Subcutaneous adipose tissue (tissue), 4 donors: ENCODE measurements around the gene IREB2. TPM values are rescaled to one million over a fixed set of nuclear protein-coding genes. Genes with fewer than 3 reads are reported as not detected.

Source experiments
- total RNA-seq, 4 donors: library from RNA; depleted of rRNA; stranded (reverse); fragments of >200 nt; gene quantifications; one replicate each; pipeline ENCODE4 v1.1.0, GENCODE V29; 2016
- TF ChIP-seq, protein P1 (sequence below): fragments of 450-650 bp; IDR thresholded peaks from one replicate; pipeline ENCODE4 v1.5.1; 2016; ENCODE audit warnings: low read depth, mild to moderate bottlenecking, control low read depth, antibody characterized with exemption, moderate library complexity

The IREB2 gene
- total RNA-seq, 4 donors from 2014 or later, result 33.9 to 55.9 (median 44.1) TPM

DNA sequence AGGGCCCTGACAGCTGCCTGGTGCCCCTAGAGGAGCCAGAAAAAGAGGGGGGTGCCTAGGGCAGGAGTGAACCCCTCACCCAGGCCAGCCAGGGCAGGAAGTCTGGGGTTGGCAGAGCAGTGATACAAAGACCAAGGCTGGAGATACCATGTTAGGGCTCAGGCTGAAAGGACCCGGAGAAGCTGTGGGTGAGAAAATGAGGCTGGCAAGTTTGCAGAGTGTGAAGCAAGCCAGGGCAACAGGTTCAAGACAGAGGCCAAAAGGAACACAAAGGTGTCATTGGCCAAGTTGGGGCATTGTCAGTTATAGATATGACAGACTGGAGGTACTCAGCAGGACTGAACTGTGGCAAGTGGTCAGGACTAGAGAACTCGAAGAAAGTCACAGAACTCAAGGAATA, 40.6 kb upstream of the IREB2 start:
- TF ChIP-seq, protein P1, sequence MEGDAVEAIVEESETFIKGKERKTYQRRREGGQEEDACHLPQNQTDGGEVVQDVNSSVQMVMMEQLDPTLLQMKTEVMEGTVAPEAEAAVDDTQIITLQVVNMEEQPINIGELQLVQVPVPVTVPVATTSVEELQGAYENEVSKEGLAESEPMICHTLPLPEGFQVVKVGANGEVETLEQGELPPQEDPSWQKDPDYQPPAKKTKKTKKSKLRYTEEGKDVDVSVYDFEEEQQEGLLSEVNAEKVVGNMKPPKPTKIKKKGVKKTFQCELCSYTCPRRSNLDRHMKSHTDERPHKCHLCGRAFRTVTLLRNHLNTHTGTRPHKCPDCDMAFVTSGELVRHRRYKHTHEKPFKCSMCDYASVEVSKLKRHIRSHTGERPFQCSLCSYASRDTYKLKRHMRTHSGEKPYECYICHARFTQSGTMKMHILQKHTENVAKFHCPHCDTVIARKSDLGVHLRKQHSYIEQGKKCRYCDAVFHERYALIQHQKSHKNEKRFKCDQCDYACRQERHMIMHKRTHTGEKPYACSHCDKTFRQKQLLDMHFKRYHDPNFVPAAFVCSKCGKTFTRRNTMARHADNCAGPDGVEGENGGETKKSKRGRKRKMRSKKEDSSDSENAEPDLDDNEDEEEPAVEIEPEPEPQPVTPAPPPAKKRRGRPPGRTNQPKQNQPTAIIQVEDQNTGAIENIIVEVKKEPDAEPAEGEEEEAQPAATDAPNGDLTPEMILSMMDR, result no peak

DNA sequence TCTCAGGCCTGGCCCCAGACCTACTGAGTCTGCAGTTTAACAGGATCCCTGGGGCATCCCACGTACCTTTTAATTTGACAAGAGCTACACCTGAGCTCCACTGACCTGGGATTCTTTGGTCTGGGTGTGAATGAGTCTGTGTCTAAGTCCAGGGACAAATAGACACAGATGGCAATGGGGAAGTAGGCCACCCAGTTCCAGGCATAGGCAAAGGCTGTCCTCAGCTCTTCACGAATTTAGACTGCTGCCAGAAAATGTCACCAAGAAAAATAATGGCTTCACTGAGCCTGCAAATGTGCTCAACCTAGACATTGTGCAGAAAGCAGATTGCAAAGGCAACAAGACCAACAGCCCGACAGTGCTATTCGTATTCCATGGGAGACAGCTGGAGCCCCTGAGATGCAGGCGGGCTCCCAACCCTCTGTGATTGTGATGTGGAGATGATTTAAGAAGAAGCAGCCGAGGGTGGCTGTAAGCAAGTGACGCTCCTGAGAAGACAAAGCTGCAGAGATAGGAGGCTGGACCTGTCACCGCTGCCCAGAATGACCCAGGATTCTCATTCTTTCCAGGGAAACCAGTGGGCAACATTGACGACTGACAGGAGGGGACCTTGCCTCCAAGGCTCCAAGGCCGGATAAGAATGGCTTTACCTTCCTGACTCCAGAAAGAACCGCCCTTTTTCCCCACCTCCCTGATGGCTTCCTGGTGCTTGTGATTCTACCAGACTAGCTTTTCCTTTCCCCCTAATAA, 39.8 kb upstream of the IREB2 start:
- TF ChIP-seq, protein P1, result no peak

- TF ChIP-seq, protein P1, result no peak
Measured at GRCh38 chr15:78399091-78399490, 38.9 kb upstream of the IREB2 start.

DNA sequence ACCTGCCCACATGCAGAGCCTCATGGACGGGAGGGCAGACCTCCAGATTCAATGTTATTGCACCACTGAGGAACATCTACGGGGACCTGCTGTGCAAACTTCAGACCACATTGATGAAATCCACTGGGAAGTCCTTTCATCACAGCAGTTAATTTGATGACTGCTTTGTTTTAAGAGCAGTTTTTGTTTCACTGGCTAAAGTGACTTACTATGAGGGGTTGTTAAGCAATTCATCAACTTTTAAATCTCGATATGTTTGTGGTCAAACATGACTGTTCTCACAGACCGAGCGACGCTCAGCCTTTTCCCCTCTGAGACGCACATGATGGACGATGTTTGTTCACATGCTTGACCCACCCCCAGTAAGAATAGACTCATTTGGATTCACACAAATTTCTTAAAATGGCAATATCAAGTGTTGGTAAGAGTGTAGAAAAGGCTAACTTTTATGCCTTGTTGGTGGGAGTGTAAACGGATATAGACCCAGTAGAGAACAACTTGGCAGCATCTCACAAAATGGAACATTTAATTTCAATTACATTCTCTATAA, 35.9 kb upstream of the IREB2 start:
- TF ChIP-seq, protein P1, result no peak

- TF ChIP-seq, protein P1, result no peak
Measured at GRCh38 chr15:78404125-78404524, 33.9 kb upstream of the IREB2 start.

DNA sequence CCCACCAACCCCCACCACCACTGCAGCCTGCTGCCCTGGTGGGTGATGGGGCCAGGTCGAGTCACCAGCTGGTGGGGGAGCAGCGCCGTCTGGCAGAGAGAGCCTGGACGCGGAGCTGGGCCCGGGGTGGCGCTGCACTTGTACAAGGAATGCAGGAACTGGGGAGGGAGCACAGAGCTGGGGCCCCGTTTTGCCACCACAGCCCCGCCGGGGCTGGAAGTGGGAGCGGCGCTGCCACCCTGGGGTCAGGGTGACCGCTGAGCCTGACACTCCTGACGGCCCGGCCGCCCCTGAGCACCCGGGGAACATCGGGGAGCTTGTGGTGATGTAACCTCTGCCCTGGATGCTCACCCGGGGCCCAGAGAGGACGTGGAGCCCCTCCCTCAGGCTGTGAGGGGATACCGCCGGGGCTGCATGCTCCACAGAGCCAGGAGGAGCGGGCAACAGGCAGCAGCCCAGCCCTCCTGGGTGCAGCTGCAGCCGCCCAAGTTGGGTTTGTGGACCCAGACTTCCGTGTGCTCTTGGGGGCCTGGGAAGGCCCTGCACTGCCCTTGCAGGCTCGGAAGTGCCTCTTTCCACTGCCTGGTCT, 32.6 kb upstream of the IREB2 start:
- TF ChIP-seq, protein P1, result no peak

GRCh38 chr15:78406016-78406585, 31.9 kb upstream of the IREB2 start:
- TF ChIP-seq, protein P1, result no peak
